H9 (cell line): ENCODE measurements around the gene PNLIP. TPM values are rescaled to one million over a fixed set of nuclear protein-coding genes. Genes with fewer than 3 reads are reported as not detected.

Experiments
- DNase-seq: peaks from one replicate; pipeline ENCODE4 v3.0.0-alpha.2; 2017
- H2AFZ ChIP-seq: one replicate; pipeline ENCODE4 v1.6.1; 2013; ENCODE audit warnings: mild to moderate bottlenecking, low read length, control low read depth, moderate library complexity
- H2AK5ac ChIP-seq: 2 replicates; pipeline ENCODE4 v1.6.1; 2013; ENCODE audit warnings: low read length, control low read depth, mixed read lengths; ENCODE audit not compliant: insufficient read length
- H2BK120ac ChIP-seq: one replicate; pipeline ENCODE4 v1.6.1; 2013; ENCODE audit warnings: low read depth, mild to moderate bottlenecking, low read length, control low read depth, inconsistent platforms; ENCODE audit not compliant: poor library complexity, severe bottlenecking
- H2BK12ac ChIP-seq: 2 replicates; pipeline ENCODE4 v1.6.1; 2013; ENCODE audit warnings: low read length, control low read depth, mixed read lengths, low read depth; ENCODE audit not compliant: insufficient read length
- H2BK15ac ChIP-seq: 2 replicates; pipeline ENCODE4 v1.6.1; 2013; ENCODE audit warnings: low read depth, low read length, control low read depth
- H2BK20ac ChIP-seq: one replicate; pipeline ENCODE4 v1.6.1; 2013; ENCODE audit warnings: low read depth, mild to moderate bottlenecking, low read length, control low read depth, inconsistent platforms; ENCODE audit not compliant: poor library complexity, severe bottlenecking
- H2BK5ac ChIP-seq: 2 replicates; pipeline ENCODE4 v1.6.1; 2013; ENCODE audit warnings: low read length, control low read depth, mixed read lengths; ENCODE audit not compliant: insufficient read length
- H3K14ac ChIP-seq: 2 replicates; pipeline ENCODE4 v1.6.1; 2013; ENCODE audit warnings: low read length, control low read depth; ENCODE audit not compliant: insufficient read depth
- H3K18ac ChIP-seq: 2 replicates; pipeline ENCODE4 v1.6.1; 2013; ENCODE audit warnings: low read depth, mild to moderate bottlenecking, mixed read lengths, low read length, control low read depth; ENCODE audit not compliant: insufficient read length
- H3K23ac ChIP-seq: 2 replicates; pipeline ENCODE4 v1.6.1; 2013; ENCODE audit warnings: low read length, control low read depth, mixed read lengths, low read depth; ENCODE audit not compliant: insufficient read length
- H3K23me2 ChIP-seq: 2 replicates; pipeline ENCODE4 v1.6.1; 2013; ENCODE audit warnings: low read depth, mild to moderate bottlenecking, mixed read lengths, low read length, control low read depth; ENCODE audit not compliant: insufficient read length, poor library complexity, severe bottlenecking
- H3K27ac ChIP-seq: 2 replicates; pipeline ENCODE4 v1.5.1; 2013; ENCODE audit warnings: low read length, control low read depth, mixed read lengths, low read depth; ENCODE audit not compliant: insufficient read length
- H3K27me3 ChIP-seq: 2 replicates; pipeline ENCODE4 v1.6.1; 2013; ENCODE audit warnings: low read length, control low read depth, inconsistent platforms; ENCODE audit not compliant: insufficient read depth
- H3K4ac ChIP-seq: 2 replicates; pipeline ENCODE4 v1.6.1; 2013; ENCODE audit warnings: low read depth, mild to moderate bottlenecking, control low read depth, inconsistent platforms, low read length, moderate library complexity
- H3K4me1 ChIP-seq: 2 replicates; pipeline ENCODE4 v1.6.1; 2013; ENCODE audit warnings: low read length, control low read depth, inconsistent platforms; ENCODE audit not compliant: insufficient read depth
- H3K4me2 ChIP-seq: 2 replicates; pipeline ENCODE4 v1.6.1; 2013; ENCODE audit warnings: low read length, control low read depth, mixed read lengths; ENCODE audit not compliant: insufficient read length, insufficient read depth
- H3K56ac ChIP-seq: 2 replicates; pipeline ENCODE4 v1.6.1; 2013; ENCODE audit warnings: low read depth, mild to moderate bottlenecking, mixed read lengths, low read length, control low read depth; ENCODE audit not compliant: insufficient read length
- H3K79me1 ChIP-seq: 2 replicates; pipeline ENCODE4 v1.6.1; 2013; ENCODE audit warnings: low read depth, mild to moderate bottlenecking, moderate library complexity, low read length, control low read depth, inconsistent platforms; ENCODE audit not compliant: insufficient read depth, poor library complexity, severe bottlenecking
- H3K79me2 ChIP-seq: 2 replicates; pipeline ENCODE4 v1.6.1; 2013; ENCODE audit warnings: low read length, control low read depth, inconsistent platforms; ENCODE audit not compliant: insufficient read depth
- H3K9ac ChIP-seq: 2 replicates; pipeline ENCODE4 v1.6.1; 2013; ENCODE audit warnings: low read length, control low read depth, mixed read lengths; ENCODE audit not compliant: insufficient read length; ENCODE audit errors: extremely low read depth
- H3K9me3 ChIP-seq: one replicate; pipeline ENCODE4 v1.6.1; 2013; ENCODE audit warnings: low read depth, low read length, inconsistent platforms; ENCODE audit not compliant: control insufficient read depth
- H3T11ph ChIP-seq: one replicate; pipeline ENCODE4 v1.6.1; 2013; ENCODE audit warnings: mild to moderate bottlenecking, low read length, control low read depth, inconsistent platforms
- H4K20me1 ChIP-seq: one replicate; pipeline ENCODE4 v1.6.1; 2013; ENCODE audit not compliant: control insufficient read depth, insufficient read length, insufficient read depth
- H4K5ac ChIP-seq: 2 replicates; pipeline ENCODE4 v1.6.1; 2013; ENCODE audit warnings: low read depth, mild to moderate bottlenecking, mixed read lengths, low read length, control low read depth; ENCODE audit not compliant: insufficient read length
- H4K8ac ChIP-seq: replicated peaks from 2 replicates; pipeline ENCODE4 v1.6.1; 2013; ENCODE audit warnings: low read length, control low read depth, mixed read lengths, low read depth; ENCODE audit not compliant: insufficient read length
- H4K91ac ChIP-seq: 2 replicates; pipeline ENCODE4 v1.6.1; 2013; ENCODE audit warnings: low read depth, mild to moderate bottlenecking, moderate library complexity, mixed read lengths, low read length, control low read depth; ENCODE audit not compliant: insufficient read length
- H3K27ac Mint-ChIP-seq, 3 experiments: 2 replicates in 2 of 3; 3 replicates in 1 of 3; pipeline ENCODE4 v1.8.0; 2020 to 2021; ENCODE audit warnings: mixed read lengths in 3 of 3, mild to moderate bottlenecking in 1 of 3, moderate library complexity in 1 of 3
- H3K27me3 Mint-ChIP-seq: 2 replicates; pipeline ENCODE4 v1.8.0; 2021; ENCODE audit warnings: low read depth, mild to moderate bottlenecking, moderate library complexity, mixed read lengths
- H3K36me3 Mint-ChIP-seq, 3 experiments: 2 replicates in 2 of 3; 3 replicates in 1 of 3; pipeline ENCODE4 v1.8.0; 2020 to 2021; ENCODE audit warnings: low read depth in 3 of 3, mixed read lengths in 3 of 3; ENCODE audit not compliant: insufficient read depth in 1 of 3
- H3K4me1 Mint-ChIP-seq, 2 experiments: 2 replicates each; pipeline ENCODE4 v1.8.0; 2020; ENCODE audit warnings: mixed read lengths in 2 of 2
- H3K4me3 Mint-ChIP-seq, 2 experiments: 2 replicates in 1 of 2; 3 replicates in 1 of 2; pipeline ENCODE4 v1.8.0; 2020 to 2021; ENCODE audit warnings: mild to moderate bottlenecking in 2 of 2, mixed read lengths in 2 of 2, moderate library complexity in 1 of 2
- H3K9me3 Mint-ChIP-seq, 2 experiments: 2 replicates in 1 of 2; 3 replicates in 1 of 2; pipeline ENCODE4 v1.8.0; 2020; ENCODE audit warnings: mild to moderate bottlenecking in 2 of 2, mixed read lengths in 2 of 2, moderate library complexity in 1 of 2
- CTCF ChIP-seq: fragments of 200-600 bp; sonication (generic); conservative IDR thresholded peaks from 3 replicates; pipeline ENCODE4 v1.8.0; 2021; ENCODE audit warnings: antibody characterized with exemption, mild to moderate bottlenecking
- total RNA-seq: library from RNA; stranded (reverse); gene quantifications from 2 replicates; pipeline ENCODE4 v1.2.1, GENCODE V29; 2021

Gene PNLIP
- total RNA-seq, 1 experiment from 2014 or later: not detected

- no peak for TF ChIP-seq CTCF
- H3K9me3 Mint-ChIP-seq: peaks cover 11 to 12% of the 10 kb centered on the region in 2 experiments; a peak in 4 of 5 replicates
- Histone ChIP-seq H3K79me2 (no peaks in the 10 kb centered on the region), H2BK12ac (no peak overlapping the region), H4K5ac (no peak overlapping the region), H3T11ph (no peak overlapping the region), H3K23me2 (no peaks in the 10 kb centered on the region), H4K20me1 (no peaks in the 10 kb centered on the region), H3K4me1 (no peaks in the 10 kb centered on the region), H3K23ac (no peak overlapping the region), H3K27ac (no peak overlapping the region), H3K4me2 (no peak overlapping the region), H4K8ac (no peak overlapping the region), H2BK120ac (no peak overlapping the region), H4K91ac (no peak overlapping the region), H3K9me3 (no peaks in the 10 kb centered on the region), H2BK5ac (no peak overlapping the region), H3K14ac (no peak overlapping the region), H3K79me1 (no peaks in the 10 kb centered on the region), H2BK15ac (no peak overlapping the region), H3K27me3 (no peaks in the 10 kb centered on the region), H2BK20ac (no peak overlapping the region), H3K56ac (no peak overlapping the region), H3K9ac (no peak overlapping the region), H2AFZ (no peak overlapping the region), H3K18ac (no peak overlapping the region), H3K4ac (no peak overlapping the region), H2AK5ac (no peak overlapping the region)
- no peak for DNase-seq
- no peak overlapping the region for H3K27ac Mint-ChIP-seq
- peaks cover 3 to 14% (median 3%) of the 10 kb centered on the region in 3 experiments; a peak in 5 of 7 replicates for H3K36me3 Mint-ChIP-seq
- H3K4me1 Mint-ChIP-seq: peaks cover 12 to 13% of the 10 kb centered on the region in 2 experiments
- no peak overlapping the region for H3K4me3 Mint-ChIP-seq
- H3K27me3 Mint-ChIP-seq: no peaks in the 10 kb centered on the region
Measured at GRCh38 chr10:116538456-116538855, 7.3 kb upstream of the PNLIP start.
